H1 (cell line): ENCODE results near the gene GUCY2C. TPM values are rescaled to one million over a fixed set of nuclear protein-coding genes. Genes with fewer than 3 reads are reported as not detected.

Experiments used
- EP300 ChIP-seq, 2 experiments: IDR thresholded peaks; 1 replicate in 1 of 2; 2 replicates in 1 of 2; pipeline ENCODE4 v1.6.1; 2011 to 2012; ENCODE audit warnings: low read depth in 2 of 2, low read length in 2 of 2, mild to moderate bottlenecking in 2 of 2, borderline replicate concordance in 1 of 2, inconsistent platforms in 1 of 2, moderate library complexity in 1 of 2
- HDAC2 ChIP-seq, 2 experiments: fragments of 300-600 bp in 1 of 2; sonication (generic) in 1 of 2; IDR thresholded peaks; 2 replicates each; pipeline ENCODE4 v1.6.1; 2011 to 2012; ENCODE audit warnings: low read depth in 2 of 2, low read length in 2 of 2, mild to moderate bottlenecking in 2 of 2, moderate library complexity in 2 of 2, borderline replicate concordance in 1 of 2, inconsistent platforms in 1 of 2
- SIX5 ChIP-seq: IDR thresholded peaks from 2 replicates; pipeline ENCODE4 v1.6.1; 2011; ENCODE audit warnings: mild to moderate bottlenecking, low read depth, low read length
- SP4 ChIP-seq: IDR thresholded peaks from 2 replicates; pipeline ENCODE4 v1.6.1; 2012; ENCODE audit warnings: low read length, inconsistent platforms
- YY1 ChIP-seq: IDR thresholded peaks from 2 replicates; pipeline ENCODE4 v1.6.1; 2011; ENCODE audit warnings: low read depth, mild to moderate bottlenecking, low read length
- polyA plus RNA-seq, 7 experiments: library from polyadenylated mRNA; depleted of rRNA in 3 of 7; stranded (reverse) in 5 of 7; unstranded in 2 of 7; fragments of >200 nt in 5 of 7; fragments of 200-250 nt in 2 of 7; gene quantifications; 1 replicate in 5 of 7; 2 replicates in 1 of 7; 4 replicates in 1 of 7; pipeline versions ENCODE4 v1.2.1 to v1.2.3, GENCODE V29; 2011 to 2013; ENCODE audit warnings: missing spikeins in 2 of 7, mixed read lengths in 2 of 7
- total RNA-seq: library from RNA; stranded (reverse); fragmentation: NEBNext Ultra II Directional; extraction: Animal tissue kit (Norgen Biotek cat#: 25700); gene quantifications from 2 replicates; pipeline ENCODE4 v1.2.1, GENCODE V29; 2021
- TF ChIP-seq, protein P1 (sequence below): fragments of 300-600 bp; sonication (generic); IDR thresholded peaks from 2 replicates; pipeline ENCODE4 v1.7.1; 2012; ENCODE audit warnings: low read length, moderate library complexity, mild to moderate bottlenecking, inconsistent platforms; ENCODE audit not compliant: insufficient replicate concordance
- TF ChIP-seq, protein P2 (sequence below), 3 experiments: IDR thresholded peaks; 1 replicate in 2 of 3; 2 replicates in 1 of 3; pipeline versions ENCODE4 v1.5.1 to v1.6.1; 2011; ENCODE audit warnings: low read length in 3 of 3, mild to moderate bottlenecking in 3 of 3, inconsistent platforms in 2 of 3, low read depth in 1 of 3, moderate library complexity in 1 of 3; ENCODE audit not compliant: insufficient read depth in 1 of 3; ENCODE audit errors: control extremely low read depth in 1 of 3

Gene GUCY2C
- total and polyA plus RNA-seq, 2 of the 8 experiments (the other 6 are each of a cell fraction or from before 2014, with no cell fraction given), result 1.9 to 3.2 TPM

DNA sequence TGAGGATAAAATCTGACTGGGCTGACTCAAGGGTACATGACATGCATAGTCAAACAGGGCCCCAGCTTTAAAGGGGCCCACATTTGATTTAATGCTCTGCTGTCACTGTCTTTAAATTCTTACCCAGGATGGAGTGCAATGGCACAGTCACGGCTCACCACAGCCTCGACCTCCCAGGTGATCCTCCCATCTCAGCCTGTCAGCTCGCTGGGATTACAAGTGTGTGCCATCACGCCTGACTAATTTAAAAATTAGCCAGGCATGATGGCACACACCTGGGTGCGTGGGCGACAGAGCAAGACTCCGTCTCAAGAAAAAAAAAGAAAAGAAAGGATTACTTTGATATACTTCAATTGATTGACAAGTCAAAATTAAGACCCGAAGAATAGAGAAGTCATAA is 119.5 kb downstream of the GUCY2C start (continued):
- TF ChIP-seq, protein P1, sequence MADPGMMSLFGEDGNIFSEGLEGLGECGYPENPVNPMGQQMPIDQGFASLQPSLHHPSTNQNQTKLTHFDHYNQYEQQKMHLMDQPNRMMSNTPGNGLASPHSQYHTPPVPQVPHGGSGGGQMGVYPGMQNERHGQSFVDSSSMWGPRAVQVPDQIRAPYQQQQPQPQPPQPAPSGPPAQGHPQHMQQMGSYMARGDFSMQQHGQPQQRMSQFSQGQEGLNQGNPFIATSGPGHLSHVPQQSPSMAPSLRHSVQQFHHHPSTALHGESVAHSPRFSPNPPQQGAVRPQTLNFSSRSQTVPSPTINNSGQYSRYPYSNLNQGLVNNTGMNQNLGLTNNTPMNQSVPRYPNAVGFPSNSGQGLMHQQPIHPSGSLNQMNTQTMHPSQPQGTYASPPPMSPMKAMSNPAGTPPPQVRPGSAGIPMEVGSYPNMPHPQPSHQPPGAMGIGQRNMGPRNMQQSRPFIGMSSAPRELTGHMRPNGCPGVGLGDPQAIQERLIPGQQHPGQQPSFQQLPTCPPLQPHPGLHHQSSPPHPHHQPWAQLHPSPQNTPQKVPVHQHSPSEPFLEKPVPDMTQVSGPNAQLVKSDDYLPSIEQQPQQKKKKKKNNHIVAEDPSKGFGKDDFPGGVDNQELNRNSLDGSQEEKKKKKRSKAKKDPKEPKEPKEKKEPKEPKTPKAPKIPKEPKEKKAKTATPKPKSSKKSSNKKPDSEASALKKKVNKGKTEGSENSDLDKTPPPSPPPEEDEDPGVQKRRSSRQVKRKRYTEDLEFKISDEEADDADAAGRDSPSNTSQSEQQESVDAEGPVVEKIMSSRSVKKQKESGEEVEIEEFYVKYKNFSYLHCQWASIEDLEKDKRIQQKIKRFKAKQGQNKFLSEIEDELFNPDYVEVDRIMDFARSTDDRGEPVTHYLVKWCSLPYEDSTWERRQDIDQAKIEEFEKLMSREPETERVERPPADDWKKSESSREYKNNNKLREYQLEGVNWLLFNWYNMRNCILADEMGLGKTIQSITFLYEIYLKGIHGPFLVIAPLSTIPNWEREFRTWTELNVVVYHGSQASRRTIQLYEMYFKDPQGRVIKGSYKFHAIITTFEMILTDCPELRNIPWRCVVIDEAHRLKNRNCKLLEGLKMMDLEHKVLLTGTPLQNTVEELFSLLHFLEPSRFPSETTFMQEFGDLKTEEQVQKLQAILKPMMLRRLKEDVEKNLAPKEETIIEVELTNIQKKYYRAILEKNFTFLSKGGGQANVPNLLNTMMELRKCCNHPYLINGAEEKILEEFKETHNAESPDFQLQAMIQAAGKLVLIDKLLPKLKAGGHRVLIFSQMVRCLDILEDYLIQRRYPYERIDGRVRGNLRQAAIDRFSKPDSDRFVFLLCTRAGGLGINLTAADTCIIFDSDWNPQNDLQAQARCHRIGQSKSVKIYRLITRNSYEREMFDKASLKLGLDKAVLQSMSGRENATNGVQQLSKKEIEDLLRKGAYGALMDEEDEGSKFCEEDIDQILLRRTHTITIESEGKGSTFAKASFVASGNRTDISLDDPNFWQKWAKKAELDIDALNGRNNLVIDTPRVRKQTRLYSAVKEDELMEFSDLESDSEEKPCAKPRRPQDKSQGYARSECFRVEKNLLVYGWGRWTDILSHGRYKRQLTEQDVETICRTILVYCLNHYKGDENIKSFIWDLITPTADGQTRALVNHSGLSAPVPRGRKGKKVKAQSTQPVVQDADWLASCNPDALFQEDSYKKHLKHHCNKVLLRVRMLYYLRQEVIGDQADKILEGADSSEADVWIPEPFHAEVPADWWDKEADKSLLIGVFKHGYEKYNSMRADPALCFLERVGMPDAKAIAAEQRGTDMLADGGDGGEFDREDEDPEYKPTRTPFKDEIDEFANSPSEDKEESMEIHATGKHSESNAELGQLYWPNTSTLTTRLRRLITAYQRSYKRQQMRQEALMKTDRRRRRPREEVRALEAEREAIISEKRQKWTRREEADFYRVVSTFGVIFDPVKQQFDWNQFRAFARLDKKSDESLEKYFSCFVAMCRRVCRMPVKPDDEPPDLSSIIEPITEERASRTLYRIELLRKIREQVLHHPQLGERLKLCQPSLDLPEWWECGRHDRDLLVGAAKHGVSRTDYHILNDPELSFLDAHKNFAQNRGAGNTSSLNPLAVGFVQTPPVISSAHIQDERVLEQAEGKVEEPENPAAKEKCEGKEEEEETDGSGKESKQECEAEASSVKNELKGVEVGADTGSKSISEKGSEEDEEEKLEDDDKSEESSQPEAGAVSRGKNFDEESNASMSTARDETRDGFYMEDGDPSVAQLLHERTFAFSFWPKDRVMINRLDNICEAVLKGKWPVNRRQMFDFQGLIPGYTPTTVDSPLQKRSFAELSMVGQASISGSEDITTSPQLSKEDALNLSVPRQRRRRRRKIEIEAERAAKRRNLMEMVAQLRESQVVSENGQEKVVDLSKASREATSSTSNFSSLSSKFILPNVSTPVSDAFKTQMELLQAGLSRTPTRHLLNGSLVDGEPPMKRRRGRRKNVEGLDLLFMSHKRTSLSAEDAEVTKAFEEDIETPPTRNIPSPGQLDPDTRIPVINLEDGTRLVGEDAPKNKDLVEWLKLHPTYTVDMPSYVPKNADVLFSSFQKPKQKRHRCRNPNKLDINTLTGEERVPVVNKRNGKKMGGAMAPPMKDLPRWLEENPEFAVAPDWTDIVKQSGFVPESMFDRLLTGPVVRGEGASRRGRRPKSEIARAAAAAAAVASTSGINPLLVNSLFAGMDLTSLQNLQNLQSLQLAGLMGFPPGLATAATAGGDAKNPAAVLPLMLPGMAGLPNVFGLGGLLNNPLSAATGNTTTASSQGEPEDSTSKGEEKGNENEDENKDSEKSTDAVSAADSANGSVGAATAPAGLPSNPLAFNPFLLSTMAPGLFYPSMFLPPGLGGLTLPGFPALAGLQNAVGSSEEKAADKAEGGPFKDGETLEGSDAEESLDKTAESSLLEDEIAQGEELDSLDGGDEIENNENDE, result no peak
- TF ChIP-seq EP300 (IDR thresholded peaks at IDR 0.05; ENCODE audit: borderline replicate concordance in 1 of 2, low read depth in 2 of 2, low read length in 2 of 2) (no peak), SIX5 (no peak), HDAC2 (IDR thresholded peaks at IDR 0.05; ENCODE audit: borderline replicate concordance in 1 of 2, low read depth in 2 of 2, low read length in 2 of 2) (no peak), YY1 (no peak), SP4 (no peak)
- TF ChIP-seq, protein P2, sequence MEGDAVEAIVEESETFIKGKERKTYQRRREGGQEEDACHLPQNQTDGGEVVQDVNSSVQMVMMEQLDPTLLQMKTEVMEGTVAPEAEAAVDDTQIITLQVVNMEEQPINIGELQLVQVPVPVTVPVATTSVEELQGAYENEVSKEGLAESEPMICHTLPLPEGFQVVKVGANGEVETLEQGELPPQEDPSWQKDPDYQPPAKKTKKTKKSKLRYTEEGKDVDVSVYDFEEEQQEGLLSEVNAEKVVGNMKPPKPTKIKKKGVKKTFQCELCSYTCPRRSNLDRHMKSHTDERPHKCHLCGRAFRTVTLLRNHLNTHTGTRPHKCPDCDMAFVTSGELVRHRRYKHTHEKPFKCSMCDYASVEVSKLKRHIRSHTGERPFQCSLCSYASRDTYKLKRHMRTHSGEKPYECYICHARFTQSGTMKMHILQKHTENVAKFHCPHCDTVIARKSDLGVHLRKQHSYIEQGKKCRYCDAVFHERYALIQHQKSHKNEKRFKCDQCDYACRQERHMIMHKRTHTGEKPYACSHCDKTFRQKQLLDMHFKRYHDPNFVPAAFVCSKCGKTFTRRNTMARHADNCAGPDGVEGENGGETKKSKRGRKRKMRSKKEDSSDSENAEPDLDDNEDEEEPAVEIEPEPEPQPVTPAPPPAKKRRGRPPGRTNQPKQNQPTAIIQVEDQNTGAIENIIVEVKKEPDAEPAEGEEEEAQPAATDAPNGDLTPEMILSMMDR (IDR thresholded peaks at IDR 0.05; ENCODE audit: control extremely low read depth in 1 of 3, insufficient read depth in 1 of 3, low read depth in 1 of 3, low read length in 3 of 3), result no peak
